Epithelial cell of proximal tubule (primary cell): ENCODE measurements around the gene RARRES2. TPM values are rescaled to one million over a fixed set of nuclear protein-coding genes. Genes with fewer than 3 reads are reported as not detected.

Experiments
- DNase-seq: peaks from one replicate; pipeline ENCODE4 v3.0.0-alpha.2; 2011; ENCODE audit warnings: low read depth
- H3K4me3 ChIP-seq: 2 replicates; pipeline ENCODE4 v1.5.1; 2011; ENCODE audit warnings: low read depth, mild to moderate bottlenecking, low read length
- total RNA-seq: library from RNA; depleted of rRNA; stranded (reverse); fragments of >200 nt; gene quantifications from 2 replicates; pipeline ENCODE4 v1.2.3, GENCODE V29; 2015
- TF ChIP-seq, protein P1 (sequence below): conservative IDR thresholded peaks from 2 replicates; pipeline ENCODE4 v1.5.1; 2012; ENCODE audit warnings: low read depth, mild to moderate bottlenecking, low read length

The RARRES2 gene
- total RNA-seq, 1 donor from 2014 or later = 9.1 TPM

- no peak overlapping the region for H3K4me3 ChIP-seq
- DNase-seq = no peak
- TF ChIP-seq, protein P1, sequence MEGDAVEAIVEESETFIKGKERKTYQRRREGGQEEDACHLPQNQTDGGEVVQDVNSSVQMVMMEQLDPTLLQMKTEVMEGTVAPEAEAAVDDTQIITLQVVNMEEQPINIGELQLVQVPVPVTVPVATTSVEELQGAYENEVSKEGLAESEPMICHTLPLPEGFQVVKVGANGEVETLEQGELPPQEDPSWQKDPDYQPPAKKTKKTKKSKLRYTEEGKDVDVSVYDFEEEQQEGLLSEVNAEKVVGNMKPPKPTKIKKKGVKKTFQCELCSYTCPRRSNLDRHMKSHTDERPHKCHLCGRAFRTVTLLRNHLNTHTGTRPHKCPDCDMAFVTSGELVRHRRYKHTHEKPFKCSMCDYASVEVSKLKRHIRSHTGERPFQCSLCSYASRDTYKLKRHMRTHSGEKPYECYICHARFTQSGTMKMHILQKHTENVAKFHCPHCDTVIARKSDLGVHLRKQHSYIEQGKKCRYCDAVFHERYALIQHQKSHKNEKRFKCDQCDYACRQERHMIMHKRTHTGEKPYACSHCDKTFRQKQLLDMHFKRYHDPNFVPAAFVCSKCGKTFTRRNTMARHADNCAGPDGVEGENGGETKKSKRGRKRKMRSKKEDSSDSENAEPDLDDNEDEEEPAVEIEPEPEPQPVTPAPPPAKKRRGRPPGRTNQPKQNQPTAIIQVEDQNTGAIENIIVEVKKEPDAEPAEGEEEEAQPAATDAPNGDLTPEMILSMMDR = no peak
Observed at GRCh38 chr7:150371996-150372270, 30.5 kb upstream of the RARRES2 start.

DNA sequence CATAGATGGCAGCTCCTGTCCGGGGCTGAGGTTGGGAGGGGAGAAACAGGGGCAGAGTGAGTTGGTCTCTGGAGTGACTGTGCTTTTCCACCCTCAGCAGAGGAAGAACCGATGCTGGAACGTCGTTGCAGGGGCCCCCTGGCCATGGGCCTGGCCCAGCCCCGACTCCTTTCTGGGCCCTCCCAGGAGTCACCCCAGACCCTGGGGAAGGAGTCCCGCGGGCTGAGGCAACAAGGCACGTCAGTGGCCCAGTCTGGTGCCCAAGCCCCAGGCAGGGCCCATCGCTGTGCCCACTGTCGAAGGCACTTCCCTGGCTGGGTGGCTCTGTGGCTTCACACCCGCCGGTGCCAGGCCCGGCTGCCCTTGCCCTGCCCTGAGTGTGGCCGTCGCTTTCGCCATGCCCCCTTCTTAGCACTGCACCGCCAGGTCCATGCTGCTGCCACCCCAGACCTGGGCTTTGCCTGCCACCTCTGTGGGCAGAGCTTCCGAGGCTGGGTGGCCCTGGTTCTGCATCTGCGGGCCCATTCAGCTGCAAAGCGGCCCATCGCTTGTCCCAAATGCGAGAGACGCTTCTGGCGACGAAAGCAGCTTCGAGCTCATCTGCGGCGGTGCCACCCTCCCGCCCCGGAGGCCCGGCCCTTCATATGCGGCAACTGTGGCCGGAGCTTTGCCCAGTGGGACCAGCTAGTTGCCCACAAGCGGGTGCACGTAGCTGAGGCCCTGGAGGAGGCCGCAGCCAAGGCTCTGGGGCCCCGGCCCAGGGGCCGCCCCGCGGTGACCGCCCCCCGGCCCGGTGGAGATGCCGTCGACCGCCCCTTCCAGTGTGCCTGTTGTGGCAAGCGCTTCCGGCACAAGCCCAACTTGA is 29.9 kb upstream of the RARRES2 start:
- no peak overlapping the region for H3K4me3 ChIP-seq
- TF ChIP-seq, protein P1 = no peak
- DNase-seq = no peak

GRCh38 chr7:150370612-150371071 is 29.2 kb upstream of the RARRES2 start:
- no peak for DNase-seq
- H3K4me3 ChIP-seq = peak overlapping the region; percentile 64

DNA sequence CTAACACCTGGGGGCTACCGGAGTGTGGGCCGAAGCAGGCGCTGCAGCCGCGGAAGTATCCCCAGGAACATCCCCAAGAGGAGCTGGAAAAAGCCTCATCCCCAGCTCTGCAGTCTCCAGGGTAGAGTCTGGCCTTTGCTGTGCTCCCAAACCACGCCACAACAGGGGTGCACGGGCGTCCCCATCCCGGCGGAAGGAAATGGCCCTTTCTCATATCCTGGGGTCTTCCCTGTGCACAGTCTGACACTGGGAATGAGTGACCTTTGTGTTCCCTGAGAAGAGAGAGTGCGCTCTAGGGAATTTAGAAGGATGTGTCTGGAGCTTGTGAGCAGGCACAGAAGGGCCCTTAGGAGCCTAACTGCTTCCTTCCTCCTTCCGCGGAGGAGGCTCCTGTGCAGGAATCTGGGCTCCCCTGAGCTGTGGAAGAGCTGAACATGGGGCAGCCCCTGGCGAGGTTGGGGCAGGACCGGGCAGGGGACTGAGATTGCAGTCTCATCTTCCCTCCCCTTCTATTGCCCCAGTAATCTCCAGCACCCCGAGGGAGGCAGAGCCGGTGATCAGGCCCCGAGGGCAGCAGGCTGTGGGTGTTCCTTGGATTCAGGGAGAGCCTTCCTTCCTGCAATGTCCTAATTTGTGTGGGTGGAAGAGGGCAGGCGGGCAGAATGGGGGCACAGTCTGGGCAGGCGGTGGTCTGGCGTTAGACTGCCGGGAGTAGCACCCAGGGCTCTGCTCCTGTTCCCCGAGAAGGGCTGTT is 28.5 kb upstream of the RARRES2 start:
- H3K4me3 ChIP-seq = peak overlapping the region; percentile 64
- TF ChIP-seq, protein P1 = no peak
- no peak for DNase-seq

More at GRCh38 chr7:150370612-150371071, 29.2 kb upstream of the RARRES2 start:
- TF ChIP-seq, protein P1 = no peak

- TF ChIP-seq, protein P1 = no peak
- DNase-seq = no peak
- peak overlapping the region; percentile 64 for H3K4me3 ChIP-seq
Observed at GRCh38 chr7:150368884-150369747, 27.7 kb upstream of the RARRES2 start.

DNA sequence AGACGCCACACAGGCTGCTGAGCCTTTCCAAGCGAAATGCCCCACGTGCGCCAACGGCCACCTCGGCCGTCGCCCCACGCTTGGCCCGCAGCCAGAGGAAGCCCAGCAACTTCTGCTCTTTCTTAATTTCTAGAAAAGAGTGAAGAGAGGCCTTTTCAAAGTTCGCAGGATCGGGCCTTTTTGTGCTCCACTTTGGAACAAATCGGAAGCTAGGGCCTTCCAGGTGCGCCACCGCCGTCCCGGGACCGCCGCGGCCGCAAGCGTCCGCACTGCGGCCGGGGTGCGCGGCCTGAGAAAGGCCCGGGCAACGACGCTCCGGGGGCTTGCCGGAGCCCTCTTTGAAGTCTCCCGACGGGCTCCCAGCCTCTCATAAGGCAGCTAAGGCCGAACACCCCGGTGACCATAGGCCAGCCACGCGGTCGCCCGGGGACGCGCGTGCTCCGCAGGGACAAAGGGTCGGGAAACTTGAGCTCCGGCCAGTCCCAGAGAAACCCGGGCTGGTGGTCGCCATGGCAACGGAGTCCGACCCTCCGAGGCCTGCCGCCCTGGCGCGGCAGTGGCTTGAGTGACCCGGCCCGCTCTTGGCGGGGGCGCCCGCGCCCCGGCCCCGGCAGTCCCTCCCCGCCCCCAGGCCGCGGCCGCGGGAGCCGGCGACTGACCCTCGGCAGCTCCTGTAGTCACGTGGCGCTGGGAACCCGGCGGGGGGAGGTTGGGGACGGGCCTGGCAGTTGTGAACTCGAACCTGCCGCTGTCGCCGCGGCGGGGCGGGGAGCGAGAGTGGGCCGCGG is 26.9 kb upstream of the RARRES2 start, which contains the start of gene REPIN1:
REPIN1 (plus strand) TSS at position 727 of the 788 bp plus-strand sequence. CDS start 890 bp downstream, outside the sequence.
- TF ChIP-seq, protein P1 = no peak
- no peak for DNase-seq
- peak within 1 kb of the TSS; percentile 64 for H3K4me3 ChIP-seq
